GM12865 (cell line): ENCODE data around the gene GLOD5.

Source experiments
- DNase-seq: peaks from one replicate; pipeline ENCODE4 v3.0.0; 2010; ENCODE audit warnings: low read depth
- H3K4me3 ChIP-seq: 2 replicates; pipeline ENCODE4 v1.5.1; 2011; ENCODE audit warnings: mild to moderate bottlenecking, low read depth, low read length, control low read depth
- CTCF ChIP-seq: IDR thresholded peaks from 2 replicates; pipeline ENCODE4 v1.5.1; 2011; ENCODE audit warnings: low read length, control low read depth, low read depth, inconsistent platforms; ENCODE audit not compliant: insufficient read depth; ENCODE audit errors: missing control alignments

GLOD5 gene

GRCh38 chrX:48800574-48801279 lies 39.2 kb downstream of the GLOD5 start:
- peak overlapping the region; percentile 70 for H3K4me3 ChIP-seq
- TF ChIP-seq CTCF = no peak
- DNase-seq = peak; percentile 3

GRCh38 chrX:48801280-48802088 lies 39.9 kb downstream of the GLOD5 start, which contains the start of gene HDAC6:
Gene HDAC6 (plus strand): TSS chrX:48802067. CDS start chrX:48802693, 626 bp downstream.
- peak within 1 kb of the TSS; percentile 83 for H3K4me3 ChIP-seq
- peak; percentile 99 for DNase-seq
- TF ChIP-seq CTCF = no peak

- no peak for TF ChIP-seq CTCF
- H3K4me3 ChIP-seq = peak overlapping the region; percentile 83
- DNase-seq = peak; percentile 86
Measured at GRCh38 chrX:48802089-48802904, 40.8 kb downstream of the GLOD5 start.

- H3K4me3 ChIP-seq = peak overlapping the region; percentile 83
- DNase-seq = no peak
- TF ChIP-seq CTCF = no peak
Measured at GRCh38 chrX:48802905-48803200, 41.3 kb downstream of the GLOD5 start.

GRCh38 chrX:48806081-48806480 lies 44.5 kb downstream of the GLOD5 start:
- H3K4me3 ChIP-seq = no peak overlapping the region
- peak; percentile 7 for DNase-seq
- no peak for TF ChIP-seq CTCF

GRCh38 chrX:48813644-48814043 lies 52.1 kb downstream of the GLOD5 start:
- DNase-seq = no peak
- TF ChIP-seq CTCF = no peak
- H3K4me3 ChIP-seq = no peak overlapping the region
